LNCaP clone FGC (cell line): ENCODE measurements around the gene TMEM132C.

Experiments
- DNase-seq: peaks from one replicate; pipeline ENCODE4 v3.0.0-alpha.2; 2011; ENCODE audit warnings: low read depth
- H3K4me3 ChIP-seq: 2 replicates; pipeline ENCODE4 v1.5.1; 2011; ENCODE audit warnings: mild to moderate bottlenecking, low read depth, low read length, control low read depth
- CTCF ChIP-seq: IDR thresholded peaks from 2 replicates; pipeline ENCODE4 v1.5.1; 2012; ENCODE audit warnings: mild to moderate bottlenecking; ENCODE audit not compliant: control insufficient read depth, insufficient read depth; ENCODE audit errors: extremely low read depth

TMEM132C gene

GRCh38 chr12:128727999-128728398 is 461.0 kb downstream of the TMEM132C start:
- H3K4me3 ChIP-seq: no peak overlapping the region
- TF ChIP-seq CTCF: no peak
- no peak for DNase-seq

DNA sequence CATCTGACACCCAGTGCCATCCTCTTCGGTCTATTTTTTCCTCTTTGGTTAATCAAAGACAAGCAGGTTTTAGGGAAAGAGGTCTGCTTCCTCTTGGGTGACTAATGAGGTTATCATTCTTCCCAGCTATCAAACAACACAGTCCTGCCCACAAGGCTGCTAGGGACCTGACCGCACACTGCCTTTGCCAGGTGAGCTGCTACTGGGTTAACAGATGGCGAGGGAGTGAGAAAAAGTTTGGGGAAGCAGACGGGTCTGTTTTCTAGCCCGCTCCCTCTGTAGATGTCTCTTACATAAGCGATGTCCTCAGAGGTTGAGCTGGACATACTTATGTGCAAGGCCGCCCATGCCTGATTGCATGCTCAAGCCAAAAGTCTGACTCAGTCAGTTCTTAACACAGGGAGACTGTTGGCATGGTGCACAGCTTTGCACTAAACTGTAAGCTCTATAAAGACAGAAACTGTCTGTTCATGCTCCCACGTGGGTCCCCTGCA is 462.7 kb downstream of the TMEM132C start:
- DNase-seq: no peak
- H3K4me3 ChIP-seq: no peak overlapping the region
- TF ChIP-seq CTCF: no peak

DNA sequence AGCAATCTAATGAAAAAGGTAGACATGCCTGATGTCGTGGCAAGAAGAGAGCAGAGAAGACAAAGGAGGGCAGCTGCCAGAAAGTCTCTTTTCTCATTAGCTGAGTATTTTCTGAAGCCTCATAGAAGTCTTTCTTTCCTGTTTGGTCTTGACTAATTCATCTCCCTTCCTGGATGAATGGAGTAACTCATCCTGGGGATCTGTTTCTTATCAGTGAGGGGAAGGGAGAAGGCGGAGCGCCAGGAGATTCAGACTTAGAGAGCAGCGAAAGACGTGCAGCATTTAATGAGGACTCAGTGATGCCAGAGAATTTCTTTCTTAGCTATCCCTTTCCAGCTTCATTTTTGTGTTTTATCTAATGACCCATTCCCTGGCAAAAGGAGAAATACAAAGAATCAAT is 467.4 kb downstream of the TMEM132C start:
- TF ChIP-seq CTCF: no peak
- no peak for DNase-seq
- no peak overlapping the region for H3K4me3 ChIP-seq

DNA sequence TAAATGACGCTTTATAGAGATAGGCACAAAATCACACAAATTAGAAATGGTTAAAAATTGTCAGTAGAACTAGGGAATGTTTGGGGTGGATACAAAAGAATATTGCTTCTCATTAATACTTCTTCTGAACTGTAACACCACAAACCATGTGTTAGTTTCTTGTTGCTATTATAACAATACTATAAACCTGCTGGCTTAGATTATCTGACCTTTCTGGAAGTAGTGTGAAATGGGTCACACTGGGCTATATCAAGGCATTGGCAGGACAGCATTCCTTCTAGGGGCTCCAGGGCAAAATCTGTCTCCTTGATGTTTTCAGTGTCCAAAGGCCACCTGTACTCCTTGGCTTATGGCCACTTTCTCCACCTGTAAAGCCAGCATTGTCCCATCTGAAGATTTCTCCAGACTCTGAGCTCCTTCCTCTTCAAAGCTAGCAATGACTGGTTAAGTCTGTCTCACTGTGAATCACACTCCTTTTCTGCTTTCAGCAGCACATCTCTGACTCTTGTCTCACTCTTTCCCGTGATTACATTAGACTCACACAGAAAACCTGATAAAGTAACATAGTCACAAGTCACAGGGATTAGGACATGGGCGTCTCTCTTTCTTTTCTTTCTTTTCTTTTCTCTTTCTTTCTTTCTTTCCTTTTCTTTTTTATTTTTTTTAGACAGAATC is 470.5 kb downstream of the TMEM132C start:
- DNase-seq: no peak
- H3K4me3 ChIP-seq: no peak overlapping the region
- no peak for TF ChIP-seq CTCF

DNA sequence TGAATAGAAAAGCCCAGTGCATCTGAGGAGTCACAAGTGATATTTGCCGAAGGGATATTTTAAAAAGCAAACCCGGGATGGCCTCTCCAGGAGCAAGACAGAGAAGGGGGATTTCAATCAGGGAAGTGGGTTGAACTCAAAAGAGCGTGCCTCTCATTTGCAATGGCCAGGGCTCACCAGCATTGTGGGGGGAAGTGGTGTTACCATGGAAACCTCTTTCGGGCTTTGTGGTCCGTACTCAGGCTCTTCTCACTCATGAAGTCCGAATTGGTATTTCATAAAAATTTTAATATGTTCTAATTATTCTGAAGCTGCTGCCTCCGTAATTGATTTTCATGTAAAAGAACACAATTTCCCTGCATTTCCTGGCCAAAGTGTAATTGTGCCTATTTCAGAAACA is 476.9 kb downstream of the TMEM132C start:
- no peak for TF ChIP-seq CTCF
- no peak for DNase-seq
- no peak overlapping the region for H3K4me3 ChIP-seq

- TF ChIP-seq CTCF: no peak
- H3K4me3 ChIP-seq: no peak overlapping the region
- no peak for DNase-seq
These were observed 479.1 kb downstream of the TMEM132C start for GRCh38 chr12:128745772-128746689.

DNA sequence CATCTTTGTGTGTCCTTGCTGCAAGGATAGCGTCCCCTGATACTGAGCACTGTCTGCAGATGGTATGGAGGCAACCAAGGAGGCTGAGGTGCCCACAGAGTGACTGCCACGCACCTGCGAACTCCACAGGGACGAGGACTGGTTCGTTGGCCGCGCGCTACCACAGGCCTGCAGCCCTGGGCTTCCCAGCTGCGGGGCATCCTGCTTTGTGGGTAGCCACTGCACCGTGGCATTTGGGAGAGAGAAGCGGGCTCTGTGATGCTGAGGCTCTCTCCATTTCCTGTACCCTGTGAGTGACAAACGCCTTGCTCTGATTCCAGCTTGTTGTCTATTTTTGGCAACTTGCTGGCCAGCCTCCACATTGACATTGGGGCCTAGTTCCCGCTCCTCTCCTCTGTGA is 480.5 kb downstream of the TMEM132C start:
- TF ChIP-seq CTCF: no peak
- DNase-seq: no peak
- H3K4me3 ChIP-seq: no peak overlapping the region
